ENCODE results near the gene ZDHHC7. TPM values are rescaled to one million over a fixed set of nuclear protein-coding genes. Genes with fewer than 3 reads are reported as not detected.

ZDHHC7 gene
- total and polyA plus RNA-seq, 2 of the 8 experiments (the other 6 are each of a cell fraction or from before 2014, with no cell fraction given), result 40.5 to 56.3 TPM

GRCh38 chr16:85025781-85026653 is 14.7 kb upstream of the ZDHHC7 start (continued):
- no peak for TF ChIP-seq ATF3 (IDR thresholded peaks at IDR 0.05; ENCODE audit: insufficient read depth, low read depth, low read length)
- TF ChIP-seq HDAC6 (IDR thresholded peaks at IDR 0.05; ENCODE audit: low read depth, low read length), result no peak

All from H1 (cell line).